CD8-positive, alpha-beta memory T cell (primary cell): ENCODE data around the gene SGCD. TPM values are rescaled to one million over a fixed set of nuclear protein-coding genes. Genes with fewer than 3 reads are reported as not detected.

ENCODE experiments used
- CTCF ChIA-PET: fragments of 350-600 bp; sonication (Branson Sonifier 250); formaldehyde crosslinking; loops from one replicate; lab custom pipeline; 2021; ENCODE audit warnings: antibody characterized with exemption; lab: Charles Lee
- POLR2A ChIA-PET: fragments of 350-600 bp; sonication (Branson Sonifier 250); formaldehyde crosslinking; loops from one replicate; lab custom pipeline; 2021; ENCODE audit warnings: antibody characterized with exemption; lab: Charles Lee
- DNase-seq, 5 donors: peaks; one replicate each; pipeline versions ENCODE4 v3.0.0 to v3.0.0-alpha.2; 2020 to 2022; ENCODE audit warnings: mixed read lengths in 1 of 5
- H3K27ac ChIP-seq: one replicate; pipeline ENCODE4 v1.7.0; 2013; ENCODE audit warnings: low read depth, mild to moderate bottlenecking, low read length, moderate library complexity
- H3K27me3 ChIP-seq: 2 replicates; pipeline ENCODE4 v1.7.0; 2013; ENCODE audit warnings: low read length, mild to moderate bottlenecking; ENCODE audit not compliant: insufficient read depth, poor library complexity, severe bottlenecking
- H3K36me3 ChIP-seq: 2 replicates; pipeline ENCODE4 v1.7.0; 2013; ENCODE audit warnings: mild to moderate bottlenecking, low read length, moderate library complexity; ENCODE audit not compliant: insufficient read depth
- H3K4me1 ChIP-seq: 2 replicates; pipeline ENCODE4 v1.7.0; 2013; ENCODE audit warnings: mild to moderate bottlenecking, low read length, moderate library complexity; ENCODE audit not compliant: insufficient read depth
- H3K4me3 ChIP-seq: 2 replicates; pipeline ENCODE4 v1.7.0; 2013; ENCODE audit warnings: mild to moderate bottlenecking, low read length
- H3K9me3 ChIP-seq: 2 replicates; pipeline ENCODE4 v1.7.0; 2013; ENCODE audit warnings: mild to moderate bottlenecking, low read length
- H3K27ac Mint-ChIP-seq, 8 donors: one replicate each; pipeline ENCODE4 v1.8.0; 2020 to 2021; ENCODE audit warnings: mixed read lengths in 8 of 8, mild to moderate bottlenecking in 6 of 8, inconsistent platforms in 3 of 8, moderate library complexity in 3 of 8
- H3K27me3 Mint-ChIP-seq, 2 donors: one replicate each; pipeline ENCODE4 v1.8.0; 2020 to 2021; ENCODE audit warnings: mixed read lengths in 2 of 2, mild to moderate bottlenecking in 1 of 2, moderate library complexity in 1 of 2
- H3K36me3 Mint-ChIP-seq, 3 donors: one replicate each; pipeline ENCODE4 v1.8.0; 2020 to 2021; ENCODE audit warnings: mixed read lengths in 3 of 3, inconsistent platforms in 1 of 3, mild to moderate bottlenecking in 1 of 3
- H3K4me1 Mint-ChIP-seq, 3 donors: one replicate each; pipeline ENCODE4 v1.8.0; 2020 to 2021; ENCODE audit warnings: mixed read lengths in 3 of 3, inconsistent platforms in 1 of 3, mild to moderate bottlenecking in 1 of 3
- H3K4me3 Mint-ChIP-seq, 7 donors: one replicate each; pipeline ENCODE4 v1.8.0; 2020 to 2021; ENCODE audit warnings: mixed read lengths in 7 of 7, mild to moderate bottlenecking in 6 of 7, moderate library complexity in 4 of 7, inconsistent platforms in 2 of 7
- H3K9me3 Mint-ChIP-seq, 5 donors: one replicate each; pipeline ENCODE4 v1.8.0; 2020 to 2022; ENCODE audit warnings: mixed read lengths in 5 of 5, mild to moderate bottlenecking in 3 of 5, moderate library complexity in 2 of 5, inconsistent platforms in 1 of 5
- polyA plus RNA-seq: library from polyadenylated mRNA; unstranded; fragments of 300-500 nt; fragmentation: Illumina TruSeq; gene quantifications from one replicate; pipeline ENCODE4 v1.2.3, GENCODE V29; 2021
- total RNA-seq, 2 experiments: library from RNA; stranded (reverse); gene quantifications; one replicate each; pipeline ENCODE4 v1.2.3, GENCODE V29; 2021

SGCD gene
- total and polyA plus RNA-seq, 3 experiments from 2014 or later, result 0.11 to 0.14 (median 0.11) TPM

- H3K4me1 Mint-ChIP-seq, result no peaks in the 10 kb centered on the region
- POLR2A ChIA-PET, result no interaction called here
- H3K36me3 ChIP-seq, result no peaks in the 10 kb centered on the region
- H3K27ac Mint-ChIP-seq, result no peak overlapping the region
- CTCF ChIA-PET, result no interaction called here
- DNase-seq, result no peak
- H3K4me3 ChIP-seq, result no peak overlapping the region
- H3K27me3 Mint-ChIP-seq, result peaks cover 8 to 22% of the 10 kb centered on the region in 2 donors
- no peaks in the 10 kb centered on the region for H3K9me3 Mint-ChIP-seq
- H3K36me3 Mint-ChIP-seq, result peaks cover 0 to 5% (median 0%) of the 10 kb centered on the region in 3 donors
- no peak overlapping the region for H3K4me3 Mint-ChIP-seq
- no peaks in the 10 kb centered on the region for H3K4me1 ChIP-seq
- H3K27ac ChIP-seq, result no peak overlapping the region
- no peaks in the 10 kb centered on the region for H3K9me3 ChIP-seq
- H3K27me3 ChIP-seq, result no peaks in the 10 kb centered on the region
These were observed 451.3 kb downstream of the SGCD start for GRCh38 chr5:156778139-156778706.

GRCh38 chr5:156778752-156779151 lies 451.8 kb downstream of the SGCD start:
- Histone ChIP-seq H3K4me3 (no peak overlapping the region), H3K36me3 (no peaks in the 10 kb centered on the region), H3K4me1 (no peaks in the 10 kb centered on the region), H3K9me3 (no peaks in the 10 kb centered on the region), H3K27ac (no peak overlapping the region), H3K27me3 (no peaks in the 10 kb centered on the region)
- Mint-ChIP-seq H3K27me3 (peaks cover 8 to 26% of the 10 kb centered on the region in 2 donors), H3K27ac (no peak overlapping the region), H3K4me1 (no peaks in the 10 kb centered on the region), H3K9me3 (no peaks in the 10 kb centered on the region), H3K36me3 (peaks cover 0 to 5% (median 0%) of the 10 kb centered on the region in 3 donors), H3K4me3 (no peak overlapping the region)
- ChIA-PET POLR2A (no interaction called here), CTCF (no interaction called here)
- DNase-seq, result no peak

GRCh38 chr5:156779436-156779835 lies 452.5 kb downstream of the SGCD start:
- no peak overlapping the region for H3K4me3 Mint-ChIP-seq
- H3K9me3 Mint-ChIP-seq, result peaks cover 0 to 2% (median 0%) of the 10 kb centered on the region in 5 donors
- Histone ChIP-seq H3K36me3 (no peaks in the 10 kb centered on the region), H3K27me3 (no peaks in the 10 kb centered on the region), H3K4me3 (no peak overlapping the region), H3K4me1 (no peaks in the 10 kb centered on the region), H3K9me3 (no peaks in the 10 kb centered on the region), H3K27ac (no peak overlapping the region)
- DNase-seq, result no peak
- H3K4me1 Mint-ChIP-seq, result no peaks in the 10 kb centered on the region
- ChIA-PET POLR2A (no interaction called here), CTCF (no interaction called here)
- no peak overlapping the region for H3K27ac Mint-ChIP-seq
- H3K27me3 Mint-ChIP-seq, result peaks cover 14 to 31% of the 10 kb centered on the region in 2 donors
- H3K36me3 Mint-ChIP-seq, result peaks cover 0 to 10% (median 0%) of the 10 kb centered on the region in 3 donors

GRCh38 chr5:156783092-156783491 lies 456.1 kb downstream of the SGCD start:
- Histone ChIP-seq H3K27me3 (no peaks in the 10 kb centered on the region), H3K9me3 (no peaks in the 10 kb centered on the region), H3K36me3 (no peaks in the 10 kb centered on the region), H3K4me1 (no peaks in the 10 kb centered on the region), H3K27ac (no peak overlapping the region), H3K4me3 (no peak overlapping the region)
- Mint-ChIP-seq H3K4me3 (no peak overlapping the region), H3K4me1 (no peaks in the 10 kb centered on the region), H3K27ac (no peak overlapping the region), H3K27me3 (peaks cover 16 to 55% of the 10 kb centered on the region in 2 donors), H3K36me3 (peaks cover 0 to 29% (median 0%) of the 10 kb centered on the region in 3 donors), H3K9me3 (peaks cover 0 to 13% (median 7%) of the 10 kb centered on the region in 5 donors)
- POLR2A ChIA-PET, result no interaction called here
- no peak for DNase-seq
- CTCF ChIA-PET, result no interaction called here

- Histone ChIP-seq H3K4me1 (no peaks in the 10 kb centered on the region), H3K9me3 (no peaks in the 10 kb centered on the region), H3K4me3 (no peak overlapping the region), H3K36me3 (no peaks in the 10 kb centered on the region), H3K27ac (no peak overlapping the region), H3K27me3 (no peaks in the 10 kb centered on the region)
- CTCF ChIA-PET, result no interaction called here
- H3K36me3 Mint-ChIP-seq, result peaks cover 0 to 4% (median 0%) of the 10 kb centered on the region in 3 donors
- H3K9me3 Mint-ChIP-seq, result peaks cover 0 to 7% (median 3%) of the 10 kb centered on the region in 5 donors
- POLR2A ChIA-PET, result no interaction called here
- H3K4me3 Mint-ChIP-seq, result no peak overlapping the region
- peaks cover 15 to 20% of the 10 kb centered on the region in 2 donors for H3K27me3 Mint-ChIP-seq
- no peak for DNase-seq
- H3K4me1 Mint-ChIP-seq, result peaks cover 2 to 7% (median 4%) of the 10 kb centered on the region in 3 donors
- H3K27ac Mint-ChIP-seq, result peak overlapping the region in 2 of 8 donors; percentile 9 to 48
These were observed 467.7 kb downstream of the SGCD start for GRCh38 chr5:156794687-156795086.

- Mint-ChIP-seq H3K36me3 (peaks cover 0 to 4% (median 0%) of the 10 kb centered on the region in 3 donors), H3K27ac (no peak overlapping the region), H3K9me3 (no peaks in the 10 kb centered on the region), H3K27me3 (peaks cover 9 to 40% of the 10 kb centered on the region in 2 donors), H3K4me3 (no peak overlapping the region), H3K4me1 (peaks cover 2 to 7% (median 4%) of the 10 kb centered on the region in 3 donors)
- no peak overlapping the region for H3K4me3 ChIP-seq
- no peaks in the 10 kb centered on the region for H3K4me1 ChIP-seq
- H3K36me3 ChIP-seq, result no peaks in the 10 kb centered on the region
- ChIA-PET POLR2A (no interaction called here), CTCF (no interaction called here)
- no peaks in the 10 kb centered on the region for H3K9me3 ChIP-seq
- no peak for DNase-seq
- H3K27ac ChIP-seq, result no peak overlapping the region
- no peaks in the 10 kb centered on the region for H3K27me3 ChIP-seq
These were observed 471.2 kb downstream of the SGCD start for GRCh38 chr5:156798201-156798600.

- no peaks in the 10 kb centered on the region for H3K9me3 ChIP-seq
- ChIA-PET CTCF (no interaction called here), POLR2A (no interaction called here)
- Mint-ChIP-seq H3K4me3 (no peak overlapping the region), H3K9me3 (no peaks in the 10 kb centered on the region), H3K27me3 (peaks cover 6 to 46% of the 10 kb centered on the region in 2 donors), H3K27ac (no peak overlapping the region), H3K36me3 (peaks cover 0 to 4% (median 0%) of the 10 kb centered on the region in 3 donors), H3K4me1 (peaks cover 2 to 7% (median 4%) of the 10 kb centered on the region in 3 donors)
- H3K36me3 ChIP-seq, result no peaks in the 10 kb centered on the region
- H3K4me1 ChIP-seq, result no peaks in the 10 kb centered on the region
- H3K4me3 ChIP-seq, result no peak overlapping the region
- DNase-seq, result no peak
- no peak overlapping the region for H3K27ac ChIP-seq
- no peaks in the 10 kb centered on the region for H3K27me3 ChIP-seq
These were observed 472.2 kb downstream of the SGCD start for GRCh38 chr5:156799171-156799570.

- Histone ChIP-seq H3K27me3 (no peaks in the 10 kb centered on the region), H3K4me1 (no peaks in the 10 kb centered on the region), H3K9me3 (no peaks in the 10 kb centered on the region), H3K36me3 (no peaks in the 10 kb centered on the region), H3K4me3 (no peak overlapping the region), H3K27ac (no peak overlapping the region)
- DNase-seq, result no peak
- Mint-ChIP-seq H3K36me3 (peaks cover 0 to 9% (median 0%) of the 10 kb centered on the region in 3 donors), H3K27ac (no peak overlapping the region), H3K4me1 (peaks cover 0 to 7% (median 2%) of the 10 kb centered on the region in 3 donors), H3K9me3 (no peaks in the 10 kb centered on the region), H3K4me3 (no peak overlapping the region), H3K27me3 (peaks cover 4 to 42% of the 10 kb centered on the region in 2 donors)
- ChIA-PET CTCF (no interaction called here), POLR2A (no interaction called here)
These were observed 474.0 kb downstream of the SGCD start for GRCh38 chr5:156800929-156801328.
